Naive thymus-derived CD4-positive, alpha-beta T cell (primary cell): Measurements from ENCODE around the gene PIGO. TPM values are rescaled to one million over a fixed set of nuclear protein-coding genes. Genes with fewer than 3 reads are reported as not detected.

Source experiments
- ATAC-seq: fragments of 150-1000 bp; cut with Tn5 transposase; 2 replicates; pipeline ENCODE4 v1.10.0; 2021; ENCODE audit warnings: mild to moderate bottlenecking, moderate library complexity
- CTCF ChIA-PET: fragments of 350-600 bp; sonication (Branson Sonifier 250); formaldehyde crosslinking; loops from one replicate; lab custom pipeline; 2021; ENCODE audit warnings: antibody characterized with exemption; lab: Charles Lee
- POLR2A ChIA-PET: fragments of 350-600 bp; sonication (Branson Sonifier 250); formaldehyde crosslinking; loops from one replicate; lab custom pipeline; 2021; ENCODE audit warnings: antibody characterized with exemption, inconsistent platforms; lab: Charles Lee
- DNase-seq, 9 donors: peaks; one replicate each; pipeline versions ENCODE4 v3.0.0 to v3.0.0-alpha.2; 2020 to 2022; ENCODE audit warnings: mixed read lengths in 1 of 9
- H3K27ac ChIP-seq: one replicate; pipeline ENCODE4 v1.7.0; 2013; ENCODE audit warnings: mild to moderate bottlenecking, low read depth, low read length, moderate library complexity
- H3K27me3 ChIP-seq, 2 donors: one replicate each; pipeline ENCODE4 v1.7.0; 2013; ENCODE audit warnings: low read length in 2 of 2, mild to moderate bottlenecking in 2 of 2, moderate library complexity in 2 of 2; ENCODE audit not compliant: control insufficient read depth in 2 of 2, insufficient read depth in 2 of 2
- H3K36me3 ChIP-seq, 3 experiments: 1 replicate in 2 of 3; 2 replicates in 1 of 3; pipeline ENCODE4 v1.7.0; 2013; ENCODE audit warnings: low read length in 3 of 3, mild to moderate bottlenecking in 3 of 3, moderate library complexity in 1 of 3; ENCODE audit not compliant: insufficient read depth in 3 of 3, control insufficient read depth in 2 of 3
- H3K4me1 ChIP-seq, 2 donors: one replicate each; pipeline ENCODE4 v1.7.0; 2013; ENCODE audit warnings: low read length in 2 of 2, mild to moderate bottlenecking in 2 of 2, moderate library complexity in 1 of 2; ENCODE audit not compliant: control insufficient read depth in 2 of 2, insufficient read depth in 2 of 2
- H3K4me3 ChIP-seq: 2 replicates; pipeline ENCODE4 v1.7.0; 2013; ENCODE audit warnings: mild to moderate bottlenecking, low read length
- H3K9me3 ChIP-seq, 3 experiments: 1 replicate in 2 of 3; 2 replicates in 1 of 3; pipeline ENCODE4 v1.7.0; 2013; ENCODE audit warnings: low read length in 3 of 3; ENCODE audit not compliant: control insufficient read depth in 2 of 3
- H3K27ac Mint-ChIP-seq, 9 donors: one replicate each; pipeline ENCODE4 v1.8.0; 2020 to 2022; ENCODE audit warnings: mixed read lengths in 9 of 9, mild to moderate bottlenecking in 8 of 9, moderate library complexity in 5 of 9, inconsistent platforms in 2 of 9
- H3K27me3 Mint-ChIP-seq, 5 donors: one replicate each; pipeline ENCODE4 v1.8.0; 2021 to 2022; ENCODE audit warnings: mixed read lengths in 5 of 5, mild to moderate bottlenecking in 1 of 5
- H3K36me3 Mint-ChIP-seq, 5 donors: one replicate each; pipeline ENCODE4 v1.8.0; 2020 to 2022; ENCODE audit warnings: mixed read lengths in 5 of 5, mild to moderate bottlenecking in 3 of 5, inconsistent platforms in 1 of 5
- H3K4me1 Mint-ChIP-seq, 7 donors: one replicate each; pipeline ENCODE4 v1.8.0; 2020 to 2022; ENCODE audit warnings: mixed read lengths in 7 of 7, mild to moderate bottlenecking in 3 of 7, inconsistent platforms in 1 of 7
- H3K4me3 Mint-ChIP-seq, 10 donors: one replicate each; pipeline ENCODE4 v1.8.0; 2020 to 2022; ENCODE audit warnings: mild to moderate bottlenecking in 10 of 10, mixed read lengths in 10 of 10, moderate library complexity in 6 of 10, inconsistent platforms in 2 of 10
- H3K9me3 Mint-ChIP-seq, 11 donors: one replicate each; pipeline ENCODE4 v1.8.0; 2020 to 2022; ENCODE audit warnings: mixed read lengths in 11 of 11, mild to moderate bottlenecking in 4 of 11, inconsistent platforms in 1 of 11, moderate library complexity in 1 of 11
- intact Hi-C, 2 donors: fragments of 100-400 bp; cut with micrococcal nuclease; formaldehyde crosslinking; loops; one replicate each; pipeline ENCODE4 v1.15.1; 2023
- polyA plus RNA-seq, 2 donors: library from polyadenylated mRNA; unstranded; fragments of 300-500 nt; fragmentation: Illumina TruSeq; gene quantifications; one replicate each; pipeline ENCODE4 v1.2.3, GENCODE V29; 2021
- total RNA-seq, 6 experiments: library from RNA in 5 of 6; stranded (reverse) in 5 of 6; gene quantifications; 1 replicate in 5 of 6; 2 replicates in 1 of 6; pipeline ENCODE4 v1.2.3 and lab custom pipeline; 2021 to 2026

Gene PIGO
- total and polyA plus RNA-seq, 7 experiments from 2014 or later: 27.1 to 36.0 (median 29.9) TPM

DNA sequence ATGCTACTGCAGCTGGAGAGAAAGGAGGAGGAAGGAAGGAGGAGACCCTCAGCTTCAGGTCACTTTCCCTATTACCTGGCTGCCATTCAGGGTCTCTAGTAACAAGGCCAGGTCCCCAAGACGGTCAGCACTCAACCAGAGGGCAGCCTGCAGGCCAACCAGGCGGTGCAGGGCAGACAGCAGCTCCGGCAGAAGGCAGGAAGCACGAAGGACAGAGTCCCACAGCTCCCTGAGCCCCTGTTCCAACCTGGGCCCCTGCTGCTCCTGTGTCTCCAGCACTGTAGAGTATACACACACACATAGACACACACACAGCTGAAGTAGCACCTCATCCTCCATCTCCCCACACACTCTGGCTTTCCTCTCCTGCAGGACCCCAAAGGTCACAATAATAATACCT lies 18.3 kb downstream of the PIGO start:
- ATAC-seq (no peak), DNase-seq (no peak)
- ChIA-PET POLR2A (interaction anchor here (0.8 to 5.9 kb wide), 3 partner anchors 12 to 26 kb away, joined by 3 to 88 read pairs (median 28); partner anchors contain the start of gene PIGO), CTCF (interaction anchor here (0.5 to 4.1 kb wide), 2 partner anchors 18 to 1520 kb away, joined by 5 to 19 read pairs; partner anchors contain the start of gene PIGO)
- Mint-ChIP-seq H3K27me3 (no peaks in the 10 kb centered on the region), H3K4me3 (peak overlapping the region; percentile 42 to 98 (median 94)), H3K4me1 (peaks cover 13 to 47% (median 26%) of the 10 kb centered on the region in 7 donors), H3K36me3 (peaks cover 0 to 16% (median 5%) of the 10 kb centered on the region in 5 donors), H3K9me3 (no peaks in the 10 kb centered on the region), H3K27ac (peak overlapping the region in 3 of 9 donors; percentile 17 to 99 (median 57))
- H3K9me3 ChIP-seq: no peaks in the 10 kb centered on the region
- H3K27ac ChIP-seq: no peak overlapping the region
- H3K4me3 ChIP-seq: no peak overlapping the region
- H3K27me3 ChIP-seq: no peaks in the 10 kb centered on the region
- H3K36me3 ChIP-seq: peaks cover 0 to 9% (median 0%) of the 10 kb centered on the region in 3 experiments
- intact Hi-C loops: loop anchor here in 1 of 2 donors (10.0 kb wide), 2 partner anchors 413 to 737 kb away; partner anchors contain the start of genes CCL27, HINT2 and SPAG8
- H3K4me1 ChIP-seq: peaks cover 8 to 13% of the 10 kb centered on the region in 2 donors

DNA sequence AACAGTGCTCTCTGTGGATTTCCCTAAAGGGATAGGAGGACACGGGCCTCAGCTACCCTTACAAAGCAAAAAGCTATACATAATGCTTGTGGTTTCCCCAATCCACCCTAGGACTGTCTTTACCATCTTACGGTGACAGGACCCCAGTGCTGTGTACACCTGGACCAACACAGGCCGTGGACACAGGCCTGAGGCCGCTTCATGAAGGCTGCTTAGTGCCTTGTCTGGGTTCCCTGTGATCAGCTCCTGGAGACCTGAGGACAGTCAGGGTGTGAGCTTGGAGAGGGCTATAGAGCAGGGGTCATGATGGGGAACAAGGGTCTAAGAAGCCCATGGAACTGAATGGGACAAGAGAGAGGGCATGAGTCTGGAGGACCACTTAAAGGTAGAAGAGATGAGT lies 19.5 kb downstream of the PIGO start:
- intact Hi-C loops: loop anchor here in 1 of 2 donors (10.0 kb wide), 2 partner anchors 412 to 738 kb away; partner anchors contain the start of genes CCL27, HINT2 and SPAG8

DNA sequence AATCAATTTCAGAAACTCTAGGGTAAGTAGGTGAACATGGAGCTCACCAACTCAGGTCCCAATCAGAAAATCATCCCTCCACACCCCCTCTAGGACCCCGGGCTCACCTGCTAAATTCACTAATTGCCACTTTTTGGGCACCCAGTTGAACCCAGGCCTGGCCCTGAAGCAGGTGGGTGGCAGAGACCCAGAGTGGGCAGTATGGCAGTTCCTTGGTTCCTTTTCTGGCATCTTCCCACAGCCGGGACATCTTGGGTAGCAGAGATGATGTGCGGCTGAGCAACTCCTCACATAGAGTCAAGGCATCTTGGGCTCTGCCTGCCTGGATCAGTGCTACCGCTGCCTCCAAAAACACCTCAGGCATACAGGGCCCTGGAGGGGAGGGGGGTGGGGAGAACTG lies 21.0 kb downstream of the PIGO start:
- H3K27me3 Mint-ChIP-seq: peaks cover 0 to 3% (median 0%) of the 10 kb centered on the region in 5 donors
- H3K9me3 ChIP-seq: no peaks in the 10 kb centered on the region
- H3K27me3 ChIP-seq: no peaks in the 10 kb centered on the region
- no peak for ATAC-seq
- peaks cover 21 to 59% (median 42%) of the 10 kb centered on the region in 7 donors for H3K4me1 Mint-ChIP-seq
- no peak overlapping the region for H3K27ac Mint-ChIP-seq
- ChIA-PET POLR2A (interaction anchor here (0.8 to 1.2 kb wide), 2 partner anchors 21 to 113 kb away, joined by 3 to 4 read pairs; partner anchors contain the start of gene PIGO), CTCF (interaction anchor here (0.6 to 1.5 kb wide), 2 partner anchors 19 to 592 kb away, joined by 3 to 5 read pairs; no protein-coding TSS in a partner anchor)
- H3K36me3 Mint-ChIP-seq: peaks cover 0 to 18% (median 5%) of the 10 kb centered on the region in 5 donors
- H3K27ac ChIP-seq: no peak overlapping the region
- H3K4me1 ChIP-seq: peaks cover 14 to 24% of the 10 kb centered on the region in 2 donors
- peaks cover 0 to 2% (median 0%) of the 10 kb centered on the region in 11 donors for H3K9me3 Mint-ChIP-seq
- DNase-seq: no peak
- no peak overlapping the region for H3K4me3 ChIP-seq
- H3K4me3 Mint-ChIP-seq: no peak overlapping the region
- intact Hi-C loops: loop anchor here in 1 of 2 donors (10.0 kb wide), 2 partner anchors 411 to 739 kb away; partner anchors contain the start of genes CCL27, HINT2 and SPAG8
- H3K36me3 ChIP-seq: peaks cover 0 to 9% (median 0%) of the 10 kb centered on the region in 3 experiments

More for the DNA sequence above, 19.5 kb downstream of the PIGO start:
- peaks cover 0 to 3% (median 0%) of the 10 kb centered on the region in 5 donors for H3K27me3 Mint-ChIP-seq
- POLR2A ChIA-PET: interaction anchor here (0.6 to 5.9 kb wide), 4 partner anchors 10 to 518 kb away, joined by 3 to 88 read pairs (median 16); partner anchors contain the start of gene PIGO
- ATAC-seq: no peak
- peaks cover 13 to 53% (median 31%) of the 10 kb centered on the region in 7 donors for H3K4me1 Mint-ChIP-seq
- CTCF ChIA-PET: interaction anchor here (0.9 kb wide), 1 partner anchor 177 kb away, joined by 3 read pairs; no protein-coding TSS in a partner anchor
- no peaks in the 10 kb centered on the region for H3K27me3 ChIP-seq
- H3K9me3 ChIP-seq: no peaks in the 10 kb centered on the region
- H3K27ac ChIP-seq: no peak overlapping the region
- H3K27ac Mint-ChIP-seq: no peak overlapping the region
- H3K36me3 Mint-ChIP-seq: peaks cover 0 to 16% (median 5%) of the 10 kb centered on the region in 5 donors
- no peak for DNase-seq
- peaks cover 0 to 2% (median 0%) of the 10 kb centered on the region in 11 donors for H3K9me3 Mint-ChIP-seq
- H3K4me3 Mint-ChIP-seq: peak overlapping the region in 2 of 10 donors; percentile 19 to 29
- peaks cover 8 to 15% of the 10 kb centered on the region in 2 donors for H3K4me1 ChIP-seq
- no peak overlapping the region for H3K4me3 ChIP-seq
- peaks cover 0 to 9% (median 0%) of the 10 kb centered on the region in 3 experiments for H3K36me3 ChIP-seq

DNA sequence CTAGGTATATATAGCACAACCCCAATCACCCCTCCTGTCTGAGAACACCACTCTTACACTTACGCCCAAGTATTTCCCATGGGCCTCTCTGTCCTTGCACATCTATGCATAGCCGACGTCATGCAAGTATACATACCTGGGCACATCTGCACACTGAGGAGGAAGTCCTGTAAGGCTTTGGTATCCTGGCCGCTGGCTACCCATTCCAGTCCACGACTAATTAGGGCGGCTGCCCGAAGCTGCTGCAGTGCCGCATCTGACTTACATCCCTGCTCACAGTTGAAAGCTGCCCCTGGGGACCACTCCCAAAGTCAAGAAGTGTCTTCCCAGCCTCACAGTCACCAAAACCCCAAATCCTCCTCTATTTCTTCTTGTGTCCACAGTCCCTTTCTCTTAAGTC lies 21.6 kb downstream of the PIGO start:
- no peak for DNase-seq
- no peaks in the 10 kb centered on the region for H3K9me3 ChIP-seq
- H3K4me1 Mint-ChIP-seq: peaks cover 20 to 62% (median 43%) of the 10 kb centered on the region in 7 donors
- H3K4me3 ChIP-seq: no peak overlapping the region
- H3K4me1 ChIP-seq: peaks cover 19 to 30% of the 10 kb centered on the region in 2 donors
- peaks cover 0 to 2% (median 0%) of the 10 kb centered on the region in 11 donors for H3K9me3 Mint-ChIP-seq
- H3K4me3 Mint-ChIP-seq: peak overlapping the region in 1 of 10 donors; percentile 12
- peaks cover 0 to 3% (median 0%) of the 10 kb centered on the region in 5 donors for H3K27me3 Mint-ChIP-seq
- ChIA-PET POLR2A (interaction anchor here (1.2 kb wide), 1 partner anchor 22 kb away, joined by 4 read pairs; the partner anchor contains the start of gene PIGO), CTCF (no interaction called here)
- H3K36me3 ChIP-seq: peaks cover 0 to 9% (median 0%) of the 10 kb centered on the region in 3 experiments
- H3K36me3 Mint-ChIP-seq: peaks cover 0 to 23% (median 5%) of the 10 kb centered on the region in 5 donors
- H3K27me3 ChIP-seq: no peaks in the 10 kb centered on the region
- H3K27ac Mint-ChIP-seq: peak overlapping the region in 4 of 9 donors; percentile 41 to 76 (median 56)
- no peak overlapping the region for H3K27ac ChIP-seq
- intact Hi-C loops: loop anchor here in 1 of 2 donors (10.0 kb wide), 2 partner anchors 410 to 740 kb away; partner anchors contain the start of genes CCL27, HINT2 and SPAG8
- no peak for ATAC-seq

GRCh38 chr9:35074141-35074540 lies 22.2 kb downstream of the PIGO start:
- ATAC-seq: no peak
- Histone ChIP-seq H3K4me3 (no peak overlapping the region), H3K36me3 (peaks cover 0 to 9% (median 0%) of the 10 kb centered on the region in 3 experiments), H3K9me3 (no peaks in the 10 kb centered on the region), H3K27me3 (no peaks in the 10 kb centered on the region), H3K4me1 (peaks cover 21 to 33% of the 10 kb centered on the region in 2 donors), H3K27ac (no peak overlapping the region)
- intact Hi-C loops: loop anchor here in 1 of 2 donors (10.0 kb wide), 2 partner anchors 409 to 741 kb away; partner anchors contain the start of genes CCL27, HINT2 and SPAG8
- Mint-ChIP-seq H3K9me3 (peaks cover 0 to 2% (median 0%) of the 10 kb centered on the region in 11 donors), H3K4me3 (no peak overlapping the region), H3K4me1 (peaks cover 24 to 66% (median 47%) of the 10 kb centered on the region in 7 donors), H3K27ac (peak overlapping the region in 2 of 9 donors; percentile 35 to 46), H3K27me3 (peaks cover 0 to 3% (median 0%) of the 10 kb centered on the region in 5 donors), H3K36me3 (peaks cover 0 to 25% (median 5%) of the 10 kb centered on the region in 5 donors)
- POLR2A ChIA-PET: no interaction called here
- CTCF ChIA-PET: no interaction called here
- DNase-seq: no peak

DNA sequence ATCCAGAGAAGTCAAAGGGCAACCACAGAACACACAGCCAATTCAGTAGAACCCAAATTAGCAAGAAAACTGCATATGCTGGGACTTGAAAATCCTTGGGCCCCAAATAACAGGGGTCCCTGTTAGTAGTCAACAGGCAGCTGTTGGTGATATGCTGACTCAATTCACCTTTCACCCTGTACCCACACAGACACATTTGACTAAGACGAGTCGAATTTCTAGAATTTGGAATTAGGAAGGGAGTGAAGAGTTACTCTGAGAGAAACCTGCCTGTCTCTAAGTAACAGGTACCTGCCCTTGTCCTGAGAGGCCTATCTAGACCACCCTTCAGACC lies 23.1 kb downstream of the PIGO start:
- ChIA-PET CTCF (no interaction called here), POLR2A (no interaction called here)
- H3K36me3 ChIP-seq: peaks cover 0 to 11% (median 0%) of the 10 kb centered on the region in 3 experiments
- Mint-ChIP-seq H3K9me3 (peaks cover 0 to 2% (median 0%) of the 10 kb centered on the region in 11 donors), H3K36me3 (peaks cover 0 to 27% (median 5%) of the 10 kb centered on the region in 5 donors), H3K4me3 (peak overlapping the region; percentile 74 to 95 (median 88)), H3K4me1 (peaks cover 29 to 67% (median 47%) of the 10 kb centered on the region in 7 donors), H3K27ac (peak overlapping the region; percentile 80 to 95 (median 87)), H3K27me3 (peaks cover 0 to 3% (median 0%) of the 10 kb centered on the region in 5 donors)
- peak overlapping the region; percentile 69 for H3K27ac ChIP-seq
- H3K9me3 ChIP-seq: no peaks in the 10 kb centered on the region
- peak overlapping the region; percentile 53 for H3K4me3 ChIP-seq
- no peak for DNase-seq
- H3K4me1 ChIP-seq: peaks cover 22 to 35% of the 10 kb centered on the region in 2 donors
- intact Hi-C loops: loop anchor here (2.0 to 10.0 kb wide), 5 partner anchors 408 to 742 kb away; partner anchors contain the start of genes HINT2 (in 2 of the 2), CCL27 (in 1 of the 2), ENHO (in 1 of the 2) and SPAG8 (in 1 of the 2)
- no peak for ATAC-seq
- no peaks in the 10 kb centered on the region for H3K27me3 ChIP-seq
